Hepatocyte (in vitro differentiated cells): Measurements from ENCODE around the gene UVRAG. TPM values are rescaled to one million over a fixed set of nuclear protein-coding genes. Genes with fewer than 3 reads are reported as not detected.

ENCODE experiments used
- DNase-seq: peaks from one replicate; pipeline ENCODE4 v3.0.0-alpha.2; 2016; ENCODE audit warnings: low spot score
- H2AFZ ChIP-seq: fragments of 200-600 bp; sonication (generic); 2 replicates; pipeline ENCODE4 v1.6.0; 2016; ENCODE audit warnings: antibody characterized with exemption, mild to moderate bottlenecking
- H3K27ac ChIP-seq: fragments of 200-600 bp; sonication (generic); 2 replicates; pipeline ENCODE4 v1.5.1; 2016; ENCODE audit warnings: mild to moderate bottlenecking
- H3K27me3 ChIP-seq: fragments of 200-600 bp; sonication (generic); 2 replicates; pipeline ENCODE4 v1.6.1; 2016
- H3K36me3 ChIP-seq: fragments of 200-600 bp; sonication (generic); replicated peaks from 2 replicates; pipeline ENCODE4 v1.5.1; 2016; ENCODE audit warnings: low read depth; ENCODE audit not compliant: insufficient read depth
- H3K4me1 ChIP-seq: fragments of 200-600 bp; sonication (generic); 2 replicates; pipeline ENCODE4 v1.5.1; 2016; ENCODE audit warnings: mild to moderate bottlenecking, moderate library complexity; ENCODE audit not compliant: insufficient read depth
- H3K4me2 ChIP-seq: fragments of 200-600 bp; sonication (generic); 2 replicates; pipeline ENCODE4 v1.6.0; 2016
- H3K4me3 ChIP-seq: fragments of 200-600 bp; sonication (generic); 2 replicates; pipeline ENCODE4 v1.5.1; 2016; ENCODE audit warnings: mild to moderate bottlenecking
- H3K79me2 ChIP-seq: fragments of 200-600 bp; sonication (generic); 2 replicates; pipeline ENCODE4 v1.6.0; 2017; ENCODE audit warnings: mild to moderate bottlenecking
- H3K9me2 ChIP-seq: fragments of 200-600 bp; sonication (generic); replicated peaks from 2 replicates; pipeline ENCODE4 v1.6.0; 2017; ENCODE audit warnings: mild to moderate bottlenecking; ENCODE audit not compliant: insufficient read depth
- H3K9me3 ChIP-seq: fragments of 200-600 bp; sonication (generic); 2 replicates; pipeline ENCODE4 v1.5.1; 2016; ENCODE audit warnings: low read depth, mild to moderate bottlenecking
- H4K20me1 ChIP-seq: fragments of 200-600 bp; sonication (generic); 2 replicates; pipeline ENCODE4 v1.6.0; 2016; ENCODE audit warnings: mild to moderate bottlenecking; ENCODE audit not compliant: insufficient read depth, poor library complexity, severe bottlenecking
- CTCF ChIP-seq: fragments of 200-600 bp; sonication (generic); IDR thresholded peaks from 2 replicates; pipeline ENCODE4 v1.5.1; 2016; ENCODE audit warnings: antibody characterized with exemption, mild to moderate bottlenecking; ENCODE audit not compliant: poor library complexity
- EZH2 ChIP-seq: fragments of 200-600 bp; sonication (generic); IDR thresholded peaks from 2 replicates; pipeline ENCODE4 v1.6.1; 2016; ENCODE audit warnings: antibody characterized with exemption, mild to moderate bottlenecking, borderline replicate concordance
- EZH2phosphoT487 ChIP-seq: fragments of 200-600 bp; sonication (generic); IDR thresholded peaks from one replicate; pipeline ENCODE4 v1.6.1; 2018; ENCODE audit warnings: antibody characterized with exemption, mild to moderate bottlenecking, low read depth, moderate library complexity; ENCODE audit not compliant: unreplicated experiment, severe bottlenecking
- WGBS: methylation state at CpG from one replicate; pipeline ENCODE4 v1.1.6; 2016; ENCODE audit warnings: low lambda C conversion rate; ENCODE audit errors: missing lambda C conversion rate; 5-methylcytosine and 5-hydroxymethylcytosine counted together
- polyA plus RNA-seq: library from polyadenylated mRNA; unstranded; fragments of >200 nt; fragmentation: Nextera tagmentation; extraction: Ambion mirVana; gene quantifications from 2 replicates; pipeline ENCODE4 v1.2.1, GENCODE V29; 2016
- total RNA-seq: library from RNA; depleted of rRNA; stranded (reverse); fragments of >200 nt; gene quantifications from 2 replicates; pipeline ENCODE4 v1.2.3, GENCODE V29; 2014

The UVRAG gene
- total and polyA plus RNA-seq, 2 experiments from 2014 or later, result 15.3 to 36.5 TPM

GRCh38 chr11:75980031-75980430, 165.0 kb downstream of the UVRAG start:
- peak overlapping the region; percentile 84 for H3K27ac ChIP-seq

GRCh38 chr11:75981546-75981945, 166.5 kb downstream of the UVRAG start:
- no peak overlapping the region for H2AFZ ChIP-seq
- H3K4me2 ChIP-seq, result peak overlapping the region; percentile 70
- H3K9me2 ChIP-seq, result no peaks in the 10 kb centered on the region
- peaks cover 48% of the 10 kb centered on the region for H3K79me2 ChIP-seq
- no peak overlapping the region for H3K27ac ChIP-seq
- H3K4me3 ChIP-seq, result peak overlapping the region; percentile 13
- no peak for TF ChIP-seq EZH2phosphoT487
- no peak for TF ChIP-seq EZH2
- no peaks in the 10 kb centered on the region for H3K27me3 ChIP-seq
- 44% methylated on average over 1 of the region's 1 CpG for WGBS
- no peaks in the 10 kb centered on the region for H3K36me3 ChIP-seq
- H4K20me1 ChIP-seq, result no peaks in the 10 kb centered on the region
- no peak for DNase-seq
- H3K9me3 ChIP-seq, result no peaks in the 10 kb centered on the region
- no peaks in the 10 kb centered on the region for H3K4me1 ChIP-seq

More at GRCh38 chr11:75980031-75980430, 165.0 kb downstream of the UVRAG start:
- H3K9me2 ChIP-seq, result no peaks in the 10 kb centered on the region
- H3K9me3 ChIP-seq, result no peaks in the 10 kb centered on the region
- no peaks in the 10 kb centered on the region for H3K36me3 ChIP-seq
- peak overlapping the region; percentile 55 for H2AFZ ChIP-seq
- H3K79me2 ChIP-seq, result peaks cover 40% of the 10 kb centered on the region
- no peaks in the 10 kb centered on the region for H4K20me1 ChIP-seq
- peak overlapping the region; percentile 70 for H3K4me2 ChIP-seq
- H3K4me1 ChIP-seq, result no peaks in the 10 kb centered on the region
- WGBS, result 54% methylated on average over 2 of the region's 2 CpGs
- no peaks in the 10 kb centered on the region for H3K27me3 ChIP-seq
- peak overlapping the region; percentile 62 for H3K4me3 ChIP-seq
- TF ChIP-seq EZH2phosphoT487, result no peak
- no peak for TF ChIP-seq EZH2
- TF ChIP-seq CTCF, result no peak
- no peak for DNase-seq

GRCh38 chr11:75982309-75982708, 167.3 kb downstream of the UVRAG start:
- WGBS, result 80% methylated on average over 4 of the region's 4 CpGs
- H3K4me2 ChIP-seq, result peak overlapping the region; percentile 70

GRCh38 chr11:75986966-75987365, 172.0 kb downstream of the UVRAG start:
- H3K9me3 ChIP-seq, result no peaks in the 10 kb centered on the region
- TF ChIP-seq EZH2 (no peak), EZH2phosphoT487 (no peak), CTCF (no peak)
- H3K36me3 ChIP-seq, result no peaks in the 10 kb centered on the region
- no peaks in the 10 kb centered on the region for H3K4me1 ChIP-seq
- H3K27me3 ChIP-seq, result no peaks in the 10 kb centered on the region
- no peak overlapping the region for H2AFZ ChIP-seq
- H3K27ac ChIP-seq, result no peak overlapping the region
- peaks cover 47% of the 10 kb centered on the region for H3K79me2 ChIP-seq
- 91% methylated on average over 2 of the region's 2 CpGs for WGBS
- H3K4me2 ChIP-seq, result no peak overlapping the region
- DNase-seq, result no peak
- H3K4me3 ChIP-seq, result no peak overlapping the region
- H3K9me2 ChIP-seq, result no peaks in the 10 kb centered on the region
- no peaks in the 10 kb centered on the region for H4K20me1 ChIP-seq

More at GRCh38 chr11:75982309-75982708, 167.3 kb downstream of the UVRAG start:
- Histone ChIP-seq H3K27me3 (no peaks in the 10 kb centered on the region), H4K20me1 (no peaks in the 10 kb centered on the region), H2AFZ (no peak overlapping the region), H3K9me2 (no peaks in the 10 kb centered on the region), H3K79me2 (peaks cover 51% of the 10 kb centered on the region), H3K36me3 (no peaks in the 10 kb centered on the region), H3K4me3 (no peak overlapping the region), H3K9me3 (no peaks in the 10 kb centered on the region), H3K27ac (no peak overlapping the region), H3K4me1 (no peaks in the 10 kb centered on the region)
- DNase-seq, result no peak
- no peak for TF ChIP-seq CTCF
- no peak for TF ChIP-seq EZH2
- no peak for TF ChIP-seq EZH2phosphoT487
